Endothelial cell of umbilical vein (primary cell): Measurements from ENCODE around the gene RUNX2. TPM values are rescaled to one million over a fixed set of nuclear protein-coding genes. Genes with fewer than 3 reads are reported as not detected.

Source experiments
- BruUV-seq: library from RNA; stranded (reverse); fragments of 400-500 nt; replicated peaks from 2 replicates; lab custom pipeline; 2021; lab: Mats Ljungman, UMichigan
- CTCF ChIA-PET: fragments of 300-600, 350-600 bp; sonication (Branson Sonifier 250); formaldehyde crosslinking; loops from one replicate; lab custom pipeline; 2021; ENCODE audit warnings: antibody characterized with exemption, inconsistent platforms; lab: Charles Lee
- POLR2A ChIA-PET: fragments of 300-600, 350-600 bp; sonication (Branson Sonifier 250); formaldehyde crosslinking; loops from one replicate; lab custom pipeline; 2021; ENCODE audit warnings: antibody characterized with exemption, inconsistent platforms; lab: Charles Lee
- DNase-seq: peaks from one replicate; pipeline ENCODE4 v3.0.0-alpha.2; 2011; ENCODE audit warnings: low read depth, low spot score
- FAIRE-seq: peaks from 2 replicates; lab custom pipeline; 2011; peaks lifted over from hg19 to GRCh38; lab: Jason Lieb, UNC
- H2AFZ ChIP-seq: 2 replicates; pipeline ENCODE4 v1.6.0; 2012; ENCODE audit warnings: low read depth, low read length, control low read depth, inconsistent platforms
- H3K27ac ChIP-seq: 2 replicates; pipeline ENCODE4 v1.5.1; 2011; ENCODE audit warnings: low read depth, mild to moderate bottlenecking, control low read depth, low read length, moderate library complexity; ENCODE audit not compliant: insufficient read depth
- H3K27me3 ChIP-seq, 2 experiments: 2 replicates each; pipeline versions ENCODE4 v1.6.0 to v1.6.1; 2011; ENCODE audit warnings: low read length in 2 of 2, mixed read lengths in 1 of 2; ENCODE audit not compliant: control insufficient read depth in 2 of 2, insufficient read depth in 2 of 2
- H3K36me3 ChIP-seq, 2 experiments: 2 replicates in 1 of 2; 3 replicates in 1 of 2; pipeline ENCODE4 v1.5.1; 2011; ENCODE audit warnings: low read length in 2 of 2, mild to moderate bottlenecking in 1 of 2, moderate library complexity in 1 of 2; ENCODE audit not compliant: control insufficient read depth in 2 of 2, insufficient read depth in 2 of 2; ENCODE audit errors: extremely low read depth in 1 of 2
- H3K4me1 ChIP-seq: 3 replicates; pipeline ENCODE4 v1.5.1; 2011; ENCODE audit warnings: mild to moderate bottlenecking, low read length; ENCODE audit not compliant: control insufficient read depth, insufficient read depth; ENCODE audit errors: extremely low read depth
- H3K4me2 ChIP-seq: 2 replicates; pipeline ENCODE4 v1.6.1; 2011; ENCODE audit warnings: low read length, control low read depth, mixed read lengths; ENCODE audit not compliant: insufficient read depth
- H3K4me3 ChIP-seq, 3 experiments: fragments of 200-600 bp in 1 of 3; sonication (generic), shearing (Covaris generic) in 1 of 3; replicated peaks in 1 of 3; 2 replicates each; pipeline ENCODE4 v1.5.1; 2011 to 2016; ENCODE audit warnings: control low read depth in 3 of 3, low read length in 3 of 3, mild to moderate bottlenecking in 2 of 3, inconsistent platforms in 1 of 3, low read depth in 1 of 3, moderate library complexity in 1 of 3; ENCODE audit not compliant: insufficient read depth in 1 of 3
- H3K79me2 ChIP-seq: 2 replicates; pipeline ENCODE4 v1.6.0; 2012; ENCODE audit warnings: low read length, inconsistent platforms; ENCODE audit not compliant: control insufficient read depth, insufficient read depth
- H3K9ac ChIP-seq: replicated peaks from 2 replicates; pipeline ENCODE3; 2011; ENCODE audit warnings: low read length, control low read depth; ENCODE audit not compliant: insufficient read depth; ENCODE audit errors: extremely low read depth
- H3K9me1 ChIP-seq: replicated peaks from 3 replicates; pipeline ENCODE4 v1.6.0; 2011; ENCODE audit warnings: mild to moderate bottlenecking, low read length; ENCODE audit not compliant: control insufficient read depth, insufficient read depth; ENCODE audit errors: extremely low read depth
- H3K9me3 ChIP-seq: replicated peaks from 2 replicates; pipeline ENCODE4 v1.5.1; 2012; ENCODE audit warnings: low read length, inconsistent platforms; ENCODE audit not compliant: control insufficient read depth, insufficient read depth
- H4K20me1 ChIP-seq: replicated peaks from 2 replicates; pipeline ENCODE3; 2011; ENCODE audit warnings: mild to moderate bottlenecking, low read length; ENCODE audit not compliant: control insufficient read depth, insufficient read depth; ENCODE audit errors: extremely low read depth
- EZH2 ChIP-seq: IDR thresholded peaks from 2 replicates; pipeline ENCODE4 v1.6.1; 2012; ENCODE audit warnings: borderline replicate concordance, low read depth, mild to moderate bottlenecking, moderate library complexity, low read length, inconsistent platforms; ENCODE audit not compliant: severe bottlenecking
- FOS ChIP-seq: IDR thresholded peaks from 2 replicates; pipeline ENCODE4 v1.6.1; 2011; ENCODE audit warnings: mild to moderate bottlenecking, low read length, moderate library complexity, borderline replicate concordance; ENCODE audit not compliant: insufficient read depth
- GATA2 ChIP-seq: IDR thresholded peaks from 2 replicates; pipeline ENCODE4 v1.7.0; 2011; ENCODE audit warnings: low read depth, mild to moderate bottlenecking, moderate library complexity, mixed read lengths, low read length; ENCODE audit not compliant: insufficient read length, insufficient read depth
- JUN ChIP-seq: IDR thresholded peaks from 2 replicates; pipeline ENCODE4 v1.6.1; 2011; ENCODE audit warnings: borderline replicate concordance, low read depth; ENCODE audit not compliant: insufficient read length, insufficient read depth
- MYC ChIP-seq: IDR thresholded peaks from one replicate; pipeline ENCODE4 v1.6.1; 2011; ENCODE audit warnings: mild to moderate bottlenecking, low read depth, low read length
- POLR2A ChIP-seq: IDR thresholded peaks from 2 replicates; pipeline ENCODE4 v1.6.1; 2012; ENCODE audit warnings: low read depth, mild to moderate bottlenecking, control low read depth, low read length
- POLR2AphosphoS5 ChIP-seq: IDR thresholded peaks from 2 replicates; pipeline ENCODE4 v1.6.1; 2012; ENCODE audit warnings: low read depth, mild to moderate bottlenecking, control low read depth, low read length, moderate library complexity; ENCODE audit not compliant: insufficient read depth
- dilution Hi-C: fragments of 300-500 bp; cut with MboI; formaldehyde crosslinking; loops from one replicate; pipeline ENCODE4 v1.15.0; 2019; ENCODE audit warnings: low sequenced_read_pairs; ENCODE audit not compliant: extremely low pct_ligation_motif_present
- intact Hi-C: fragments of 100-400 bp; cut with micrococcal nuclease; formaldehyde crosslinking; loops from one replicate; pipeline ENCODE4 v1.10.0; 2022
- polyA plus RNA-seq, 4 experiments: library from polyadenylated mRNA; depleted of rRNA in 3 of 4; stranded (reverse) in 3 of 4; unstranded in 1 of 4; fragments of >200 nt; gene quantifications; 2 replicates each; pipeline versions ENCODE4 v1.2.1 to v1.2.3, GENCODE V29; 2011 to 2012; ENCODE audit warnings: missing spikeins in 1 of 4
- total RNA-seq: library from RNA; stranded (reverse); gene quantifications from 2 replicates; pipeline ENCODE4 v1.2.3, GENCODE V29; 2021
- TF ChIP-seq, protein P1 (sequence below): IDR thresholded peaks from 2 replicates; pipeline ENCODE4 v1.6.1; 2011; ENCODE audit not compliant: insufficient read depth, insufficient read length
- TF ChIP-seq, protein P2 (sequence below), 2 donors: IDR thresholded peaks; 1 replicate in 1 of 2; 2 replicates in 1 of 2; pipeline ENCODE4 v1.5.1; 2011; ENCODE audit warnings: low read length in 2 of 2, mild to moderate bottlenecking in 2 of 2, moderate library complexity in 2 of 2, control low read depth in 1 of 2, inconsistent platforms in 1 of 2, low read depth in 1 of 2; ENCODE audit not compliant: insufficient read depth in 1 of 2; ENCODE audit errors: extremely low read depth in 1 of 2

Gene RUNX2
- total and polyA plus RNA-seq, 2 donors (not counting 3 experiments of a cell fraction or from before 2014, with no cell fraction given): 0.06 TPM; not detected in 1

DNA sequence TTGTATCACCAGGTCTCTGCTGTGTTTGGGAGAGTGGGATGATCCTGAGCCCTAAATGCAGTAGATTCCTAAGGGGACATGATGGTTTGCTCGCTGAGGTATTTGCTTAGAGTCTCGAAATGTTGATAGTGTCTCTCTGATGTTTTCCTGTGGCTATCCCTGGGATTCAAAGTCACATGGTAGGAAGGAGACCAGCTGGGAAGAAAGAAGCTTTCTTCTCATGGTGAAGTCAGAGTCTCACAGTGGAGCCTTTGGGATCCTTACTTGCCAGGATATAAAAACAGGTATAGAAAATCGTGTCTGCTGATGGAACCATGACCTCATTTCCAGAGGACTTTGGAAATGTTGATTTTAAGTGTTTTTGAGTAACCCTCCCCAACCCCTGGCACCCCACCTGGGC lies 308.9 kb downstream of the RUNX2 start:
- Histone ChIP-seq H2AFZ (no peak overlapping the region), H3K9me1 (no peaks in the 10 kb centered on the region), H3K4me2 (no peak overlapping the region), H3K9me3 (no peaks in the 10 kb centered on the region), H4K20me1 (no peaks in the 10 kb centered on the region), H3K36me3 (no peaks in the 10 kb centered on the region), H3K27me3 (peaks cover 7 to 9% of the 10 kb centered on the region in 2 experiments), H3K9ac (no peak overlapping the region), H3K4me3 (no peak overlapping the region), H3K79me2 (no peaks in the 10 kb centered on the region), H3K4me1 (no peaks in the 10 kb centered on the region), H3K27ac (no peak overlapping the region)
- FAIRE-seq: no peak
- ChIA-PET POLR2A (no interaction called here), CTCF (no interaction called here)
- no TSS peak for BruUV-seq
- intact Hi-C loops (no loop called here), dilution Hi-C loops (no loop called here)
- no peak for DNase-seq
- TF ChIP-seq POLR2AphosphoS5 (no peak), EZH2 (no peak), JUN (no peak), MYC (no peak), FOS (no peak), GATA2 (no peak), POLR2A (no peak)
- TF ChIP-seq, protein P1, sequence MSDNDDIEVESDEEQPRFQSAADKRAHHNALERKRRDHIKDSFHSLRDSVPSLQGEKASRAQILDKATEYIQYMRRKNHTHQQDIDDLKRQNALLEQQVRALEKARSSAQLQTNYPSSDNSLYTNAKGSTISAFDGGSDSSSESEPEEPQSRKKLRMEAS: no peak
- TF ChIP-seq, protein P2, sequence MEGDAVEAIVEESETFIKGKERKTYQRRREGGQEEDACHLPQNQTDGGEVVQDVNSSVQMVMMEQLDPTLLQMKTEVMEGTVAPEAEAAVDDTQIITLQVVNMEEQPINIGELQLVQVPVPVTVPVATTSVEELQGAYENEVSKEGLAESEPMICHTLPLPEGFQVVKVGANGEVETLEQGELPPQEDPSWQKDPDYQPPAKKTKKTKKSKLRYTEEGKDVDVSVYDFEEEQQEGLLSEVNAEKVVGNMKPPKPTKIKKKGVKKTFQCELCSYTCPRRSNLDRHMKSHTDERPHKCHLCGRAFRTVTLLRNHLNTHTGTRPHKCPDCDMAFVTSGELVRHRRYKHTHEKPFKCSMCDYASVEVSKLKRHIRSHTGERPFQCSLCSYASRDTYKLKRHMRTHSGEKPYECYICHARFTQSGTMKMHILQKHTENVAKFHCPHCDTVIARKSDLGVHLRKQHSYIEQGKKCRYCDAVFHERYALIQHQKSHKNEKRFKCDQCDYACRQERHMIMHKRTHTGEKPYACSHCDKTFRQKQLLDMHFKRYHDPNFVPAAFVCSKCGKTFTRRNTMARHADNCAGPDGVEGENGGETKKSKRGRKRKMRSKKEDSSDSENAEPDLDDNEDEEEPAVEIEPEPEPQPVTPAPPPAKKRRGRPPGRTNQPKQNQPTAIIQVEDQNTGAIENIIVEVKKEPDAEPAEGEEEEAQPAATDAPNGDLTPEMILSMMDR (IDR thresholded peaks at IDR 0.05; ENCODE audit: extremely low read depth in 1 of 2, insufficient read depth in 1 of 2, low read depth in 1 of 2, low read length in 2 of 2): no peak
